IPS DF 19.7 (cell line): ENCODE results near the gene KCNIP4.

ENCODE experiments used
- DNase-seq: peaks from one replicate; pipeline ENCODE4 v3.0.0-alpha.2; 2013; ENCODE audit warnings: low read depth, low spot score

The KCNIP4 gene

DNA sequence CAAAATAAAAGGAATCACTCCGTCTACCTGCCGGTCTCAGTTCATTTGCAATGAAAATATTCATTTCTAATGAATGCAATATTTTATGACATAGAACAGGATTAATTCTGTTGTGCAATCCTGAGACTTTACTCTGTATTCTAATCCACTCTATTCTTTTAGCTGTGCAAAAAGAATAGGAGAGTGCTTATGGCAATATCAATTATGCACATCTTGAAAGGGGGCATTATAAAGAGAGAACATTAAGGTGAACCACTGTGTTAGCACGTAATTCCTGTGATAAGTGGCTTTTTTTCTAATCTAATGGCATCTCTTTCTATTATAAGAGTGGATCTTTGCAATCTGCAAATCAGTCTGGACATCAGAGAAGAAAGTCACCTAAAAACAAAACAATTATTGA is 99.5 kb downstream of the KCNIP4 start:
- no peak for DNase-seq

DNA sequence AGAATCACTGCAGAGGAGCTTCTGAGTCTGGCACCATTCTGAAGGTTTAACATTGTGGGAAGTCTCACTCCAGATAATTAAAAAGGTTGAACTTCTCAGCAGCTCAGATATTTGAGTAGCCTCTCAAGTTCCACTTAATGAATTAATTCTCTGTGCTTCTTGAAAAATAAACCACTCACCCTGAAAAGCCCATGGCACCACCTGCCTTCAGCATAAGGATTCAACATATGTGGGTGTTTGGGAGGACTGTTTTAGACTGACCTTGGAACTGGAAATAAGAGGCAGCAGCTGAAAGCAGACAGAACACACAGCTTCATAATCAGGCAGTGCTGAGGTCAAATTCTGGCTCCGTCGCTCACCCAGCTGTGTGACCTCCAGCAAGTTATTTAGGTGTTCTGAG is 100.6 kb downstream of the KCNIP4 start:
- DNase-seq = no peak

DNA sequence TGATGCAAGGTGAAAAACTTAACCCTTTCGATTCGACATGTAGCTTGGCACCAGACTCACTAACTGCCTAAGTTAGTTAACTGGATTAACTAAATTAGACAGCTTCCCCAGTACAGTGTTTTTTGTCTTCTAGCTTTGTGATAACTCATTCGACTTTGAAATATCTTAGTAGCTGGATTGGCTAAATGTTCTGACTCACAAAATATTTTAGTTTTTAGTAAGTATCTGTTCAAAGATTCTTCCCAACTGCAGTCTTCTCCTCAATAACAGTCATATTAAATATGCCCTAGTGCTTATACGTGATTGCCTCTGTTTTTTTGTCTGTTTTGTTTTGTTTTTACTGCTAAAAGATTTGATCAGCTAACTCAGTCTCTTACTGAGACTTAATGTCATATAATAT is 102.9 kb downstream of the KCNIP4 start:
- DNase-seq = no peak

DNA sequence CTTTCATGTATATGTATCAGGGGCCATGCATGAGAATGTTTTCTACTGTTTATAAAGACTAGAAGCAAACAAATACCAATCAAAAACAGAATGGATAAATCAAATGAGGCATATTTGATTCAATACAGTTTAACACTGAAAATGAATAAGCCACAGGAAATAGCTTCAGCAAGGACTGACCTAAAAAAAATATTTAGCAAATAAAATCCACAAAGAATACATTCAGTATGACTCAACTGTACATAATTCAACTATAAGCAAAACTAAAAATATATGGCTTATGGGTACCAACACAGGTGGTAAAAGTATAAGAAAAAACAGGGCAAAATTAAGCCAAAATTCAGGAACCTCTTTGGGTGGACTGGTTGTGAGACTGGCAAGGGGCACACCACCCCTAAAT is 112.9 kb downstream of the KCNIP4 start:
- no peak for DNase-seq

DNA sequence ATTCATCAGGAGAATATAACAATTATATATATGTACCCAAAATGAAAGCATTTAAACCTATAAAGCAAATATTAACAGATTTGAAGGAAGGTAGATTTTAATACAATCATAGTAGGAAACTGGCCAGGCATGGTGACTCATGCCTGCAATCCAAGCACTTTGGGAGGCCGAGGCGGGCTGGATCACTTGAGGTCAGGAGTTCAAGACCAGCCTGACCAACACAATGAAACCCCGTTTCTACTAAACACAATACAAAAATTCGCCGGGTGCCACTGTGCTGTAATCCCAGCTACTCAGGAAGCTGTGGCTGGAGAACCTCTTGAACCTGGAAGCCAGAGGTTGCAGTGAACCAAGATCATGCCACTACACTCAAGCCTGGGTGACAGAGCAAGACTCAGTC is 118.3 kb downstream of the KCNIP4 start:
- DNase-seq = no peak

DNA sequence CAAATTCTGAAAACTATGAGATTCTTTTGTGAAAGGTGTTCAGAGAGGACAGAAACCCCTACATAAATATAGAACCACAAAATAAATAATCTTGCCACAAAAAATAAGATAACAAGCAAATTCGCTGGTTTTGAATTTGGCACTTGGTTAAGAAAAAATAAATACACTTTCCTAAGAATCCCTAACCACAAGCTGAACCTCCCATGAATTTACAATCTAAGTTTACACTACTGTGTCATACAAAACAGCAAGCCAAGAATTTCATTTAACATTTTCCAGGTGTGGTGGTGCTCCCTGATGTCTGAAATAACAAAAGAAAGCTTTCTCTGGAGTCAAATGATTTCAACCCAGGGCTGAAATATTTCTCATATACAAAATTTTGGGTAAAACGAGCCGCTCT is 121.0 kb downstream of the KCNIP4 start:
- DNase-seq = no peak

DNA sequence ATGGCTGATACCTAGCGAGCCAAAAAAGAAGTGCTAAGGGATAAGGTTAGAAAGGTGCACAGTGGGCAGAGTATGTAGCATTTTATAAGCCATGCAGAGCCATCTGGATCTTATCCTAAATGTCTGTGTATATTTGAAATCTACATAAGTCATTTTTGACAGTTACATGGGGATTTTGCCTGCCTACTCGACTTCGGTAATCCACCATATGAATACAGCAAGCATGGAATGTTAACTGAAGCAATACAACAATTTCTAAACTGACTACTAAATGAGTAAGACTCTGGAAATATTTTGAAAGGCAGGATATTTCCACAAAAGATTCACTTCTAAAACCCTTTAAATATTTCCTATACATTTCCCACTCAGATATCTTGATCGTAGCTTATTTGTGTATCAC is 122.5 kb downstream of the KCNIP4 start:
- DNase-seq = no peak

DNA sequence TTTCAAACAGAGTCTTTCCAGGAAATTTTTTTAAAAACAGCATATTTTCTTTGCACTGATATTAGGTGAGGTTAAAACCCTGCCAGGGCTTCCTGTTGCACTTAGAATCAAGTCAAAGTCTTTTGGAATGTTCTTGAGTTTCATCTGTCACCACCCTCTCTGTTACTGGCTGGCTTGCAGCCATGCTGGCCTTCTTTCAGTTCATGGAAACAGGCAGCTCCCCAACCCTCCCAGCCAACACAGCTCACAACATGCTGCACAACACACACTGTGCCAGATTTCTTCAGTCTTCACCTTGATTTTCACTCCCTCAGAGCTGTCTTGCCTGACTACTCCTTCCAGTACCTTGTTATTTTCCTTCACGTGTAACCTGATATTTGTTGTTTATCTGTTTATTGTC is 129.5 kb downstream of the KCNIP4 start:
- DNase-seq = no peak

DNA sequence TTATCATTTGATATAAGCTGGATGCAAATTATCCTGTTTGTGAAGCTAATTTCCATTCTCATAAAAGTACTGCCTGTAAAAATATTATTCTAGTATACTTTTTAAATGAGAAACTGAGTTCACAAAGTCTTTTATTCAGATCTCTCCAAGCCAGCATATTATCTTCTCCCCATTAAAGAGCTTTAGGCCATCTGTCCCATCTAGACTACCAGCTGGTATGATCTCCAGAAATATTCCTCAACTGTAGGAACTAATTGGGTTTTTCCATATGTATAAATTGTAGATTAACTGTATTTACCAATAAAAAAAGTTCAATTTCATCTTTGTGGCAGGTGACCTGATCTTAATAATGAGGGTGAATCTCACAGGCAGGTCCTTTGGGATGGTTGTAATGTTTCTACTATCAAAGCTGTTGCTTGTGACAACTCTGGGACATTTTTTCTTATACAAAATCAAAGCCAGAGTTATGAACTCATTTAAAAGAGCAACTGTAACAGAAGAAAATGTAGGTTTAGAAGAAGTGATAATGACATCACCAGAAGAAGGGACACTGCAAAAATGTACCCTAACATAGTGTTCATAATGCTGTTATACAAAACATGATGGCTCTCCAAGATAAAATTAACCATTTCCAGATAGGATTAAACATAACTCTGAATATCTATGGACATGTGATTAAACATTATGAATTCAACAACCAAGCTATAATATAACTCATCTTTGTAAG is 132.8 kb downstream of the KCNIP4 start:
- no peak for DNase-seq

DNA sequence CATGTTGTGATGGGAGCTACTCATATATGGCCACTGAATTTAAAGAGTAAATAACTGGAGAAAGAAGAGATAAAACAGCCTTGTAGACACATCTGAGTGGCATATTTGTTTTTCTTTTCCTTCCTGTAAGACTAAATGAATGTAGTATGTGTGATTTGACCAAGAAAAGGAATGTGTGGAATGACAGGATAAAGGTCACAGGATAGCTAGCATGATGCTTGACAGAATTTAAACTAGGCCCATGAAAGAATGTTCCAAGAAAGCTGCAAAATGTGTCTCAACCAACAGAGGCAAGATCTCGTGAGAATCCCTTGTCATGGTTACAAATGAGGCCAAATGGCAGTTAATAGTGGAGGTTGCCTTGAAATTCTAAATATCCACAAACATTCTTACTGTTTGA is 137.0 kb downstream of the KCNIP4 start:
- no peak for DNase-seq

DNA sequence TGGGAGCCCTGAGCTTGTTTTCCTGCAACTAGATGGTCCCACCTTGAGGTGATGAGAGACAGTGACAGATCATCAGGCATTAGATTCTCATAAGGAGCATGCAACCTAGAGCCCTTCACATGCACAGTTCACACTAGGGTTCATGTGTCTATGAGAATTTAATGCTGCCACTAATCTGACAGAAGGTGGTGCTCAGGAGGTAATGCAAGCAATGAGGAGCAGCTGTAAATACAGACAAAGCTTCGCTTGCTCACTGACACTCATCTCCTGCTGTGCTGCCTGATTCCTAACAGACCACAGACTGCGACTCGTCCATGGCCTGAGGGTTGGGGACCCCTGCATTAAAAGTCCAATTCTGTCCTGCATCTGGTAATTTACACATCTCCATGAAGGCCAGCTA is 141.6 kb downstream of the KCNIP4 start:
- no peak for DNase-seq

DNA sequence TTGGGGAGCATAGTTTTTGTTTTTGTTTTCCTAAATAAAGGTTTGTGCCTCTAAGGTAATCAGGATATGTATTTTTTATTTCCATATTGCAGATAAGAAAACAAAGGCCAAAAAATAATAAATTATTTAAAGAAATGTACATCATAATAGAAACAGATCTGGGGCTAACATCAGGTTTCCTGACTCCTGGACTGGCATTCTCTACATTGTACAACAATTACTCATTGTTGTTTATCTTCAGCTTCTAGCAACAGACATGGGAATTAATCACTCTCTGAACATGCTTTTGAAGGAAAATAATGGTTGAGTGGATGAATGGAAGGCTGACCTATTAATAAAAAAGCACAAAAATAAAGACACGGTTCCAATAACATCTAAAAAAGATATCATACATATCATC is 146.2 kb downstream of the KCNIP4 start:
- DNase-seq = no peak

DNA sequence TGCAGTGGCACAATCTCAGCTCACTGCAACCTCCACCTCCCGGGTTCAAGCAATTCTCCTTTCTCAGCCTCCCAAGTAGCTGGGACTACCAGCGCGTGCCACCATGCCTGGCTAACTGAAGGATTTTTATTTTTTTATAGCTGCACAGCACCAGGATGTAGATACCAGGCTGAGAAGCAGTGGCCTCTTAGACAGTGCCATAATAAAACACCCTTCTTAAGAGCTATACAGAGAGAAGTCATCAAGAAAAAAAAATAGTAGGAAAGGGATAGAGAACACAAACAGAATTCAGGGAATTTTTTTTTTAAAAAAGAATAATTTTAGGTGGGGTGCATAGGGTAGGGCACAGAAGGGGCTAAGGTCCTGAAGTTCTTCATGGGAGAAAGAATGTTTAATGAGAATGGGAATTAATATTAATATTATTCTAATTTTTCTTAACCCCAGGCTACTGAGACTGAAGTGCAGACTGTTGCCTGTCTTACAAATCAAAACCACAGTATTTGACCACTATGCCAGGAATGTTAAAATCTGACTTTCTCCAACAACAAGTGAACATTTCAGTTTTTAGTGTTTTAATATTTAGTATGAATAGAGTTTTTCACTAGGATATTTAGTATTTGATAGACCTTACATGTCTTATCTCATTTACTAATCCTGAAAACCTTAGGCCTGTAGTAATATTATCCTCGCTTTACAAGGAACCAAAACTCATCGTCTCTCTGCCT is 146.7 kb downstream of the KCNIP4 start:
- no peak for DNase-seq

DNA sequence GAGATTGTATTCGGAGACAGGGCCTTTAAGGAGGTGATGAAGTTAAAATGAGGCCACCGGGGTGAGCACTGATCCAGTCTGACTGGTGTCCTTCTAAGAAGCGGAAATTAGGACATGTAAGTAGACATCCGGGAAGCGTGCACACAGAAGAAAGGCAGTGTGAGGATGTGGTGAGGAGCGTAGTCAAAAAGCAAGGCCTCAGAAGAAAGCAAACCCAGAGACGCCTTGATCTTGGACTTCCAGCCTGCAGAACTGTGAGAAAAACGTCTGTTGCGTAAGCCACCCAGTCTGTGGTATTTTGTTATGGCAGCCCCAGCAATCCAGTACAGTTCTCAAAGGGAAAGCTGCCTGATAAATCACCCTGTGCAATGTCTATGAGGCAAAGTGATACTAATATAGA is 153.5 kb downstream of the KCNIP4 start:
- no peak for DNase-seq

DNA sequence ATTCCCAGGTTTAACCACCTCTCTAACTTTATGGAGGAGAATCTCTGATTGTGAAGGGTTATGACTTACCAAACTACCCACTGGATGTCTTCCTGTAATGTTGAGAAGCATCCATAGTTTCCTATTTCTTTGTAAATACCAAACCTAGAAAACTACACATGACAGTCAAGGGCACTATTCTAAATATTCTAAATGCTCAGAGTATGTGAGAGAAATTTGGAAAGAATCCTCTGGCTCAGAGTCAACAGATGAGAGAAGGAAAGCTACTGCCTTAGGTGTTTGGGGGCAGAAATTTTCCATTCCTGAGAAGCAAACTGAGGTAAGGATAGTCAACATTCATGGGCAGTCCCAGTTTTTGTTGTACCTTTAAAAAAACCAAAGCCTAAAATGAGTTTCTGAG is 155.8 kb downstream of the KCNIP4 start:
- DNase-seq = no peak

DNA sequence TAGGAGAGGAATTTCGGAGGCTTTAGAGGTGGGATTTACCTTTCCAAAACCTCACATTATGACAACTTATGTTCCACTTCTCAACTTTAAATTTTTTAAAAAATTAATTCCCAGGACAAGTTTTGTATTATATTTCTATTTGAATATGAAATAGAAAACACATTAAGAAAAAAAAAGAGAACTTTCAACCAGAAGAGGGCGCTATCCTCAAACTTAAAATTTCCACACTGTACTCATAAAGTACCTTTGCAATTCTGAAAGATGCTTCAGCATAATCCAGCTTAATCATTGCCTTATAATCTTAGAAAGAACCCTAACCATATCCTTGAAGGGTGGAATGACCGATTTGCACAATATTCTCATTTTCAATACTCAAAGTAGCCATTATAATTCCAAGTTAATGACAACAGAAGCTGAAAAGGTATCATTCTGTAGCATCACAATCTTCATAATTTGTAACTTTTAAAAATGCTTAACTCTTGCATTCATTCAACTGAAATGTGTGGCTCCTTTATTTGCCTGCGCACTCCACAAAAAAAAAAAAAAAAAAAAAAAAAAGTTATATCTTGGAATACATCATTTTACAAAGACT is 158.0 kb downstream of the KCNIP4 start:
- DNase-seq = no peak

DNA sequence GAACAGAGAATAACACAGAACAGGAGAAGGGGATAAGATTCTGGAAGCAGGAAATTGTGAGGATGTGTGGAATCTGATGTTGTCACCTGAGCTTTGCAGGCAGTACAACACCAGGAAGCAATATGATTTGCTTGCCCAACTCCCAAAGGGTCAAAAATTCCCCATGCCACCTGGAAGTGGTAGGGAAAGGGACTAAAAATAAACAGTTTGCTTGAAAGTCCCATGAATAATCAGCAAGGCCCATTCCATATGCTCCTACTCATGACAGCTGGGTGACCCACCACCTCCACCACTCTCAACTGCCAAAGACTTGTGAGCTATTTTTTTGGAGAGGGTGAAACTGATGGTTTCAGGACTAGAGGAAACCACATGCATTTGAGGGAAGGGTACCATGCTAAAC is 168.4 kb downstream of the KCNIP4 start:
- no peak for DNase-seq

DNA sequence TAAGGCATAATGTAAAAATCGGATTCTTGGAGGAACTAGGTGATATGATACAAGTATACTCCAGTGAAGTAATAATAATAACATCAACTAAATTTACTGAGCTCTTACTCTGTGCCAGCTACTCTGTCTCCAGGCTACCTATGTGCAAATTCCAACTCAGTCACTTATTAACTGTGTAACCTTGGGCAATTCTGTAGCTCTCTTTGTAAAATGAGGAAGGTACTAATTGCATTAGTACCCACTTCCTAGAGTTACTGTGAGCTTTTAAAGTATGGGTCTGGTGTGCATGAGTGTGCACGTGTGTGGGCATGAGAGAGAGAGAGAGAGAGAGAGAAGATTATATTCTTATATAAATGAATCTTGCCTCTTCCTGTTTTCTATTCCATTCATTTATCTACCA is 169.9 kb downstream of the KCNIP4 start:
- no peak for DNase-seq

DNA sequence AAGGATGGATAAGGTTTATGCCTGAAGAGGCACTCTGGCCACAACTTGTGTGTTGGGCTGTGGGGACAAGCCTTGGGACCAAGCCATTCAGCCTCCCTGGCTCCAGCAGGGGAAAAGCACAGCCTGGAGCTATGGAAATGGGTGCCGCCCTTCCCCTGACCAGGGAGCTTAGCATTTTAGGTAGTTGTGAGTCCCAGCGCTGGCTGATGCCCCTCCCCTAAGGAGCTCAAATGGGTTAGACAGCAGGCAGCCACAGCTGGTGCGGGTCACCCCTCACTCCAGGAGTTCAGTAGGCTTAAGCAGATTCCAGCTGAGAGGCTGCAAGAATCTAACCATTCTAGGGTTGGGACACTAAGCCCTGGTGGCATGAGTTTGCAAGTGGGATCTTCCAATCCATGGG is 172.9 kb downstream of the KCNIP4 start:
- no peak for DNase-seq

DNA sequence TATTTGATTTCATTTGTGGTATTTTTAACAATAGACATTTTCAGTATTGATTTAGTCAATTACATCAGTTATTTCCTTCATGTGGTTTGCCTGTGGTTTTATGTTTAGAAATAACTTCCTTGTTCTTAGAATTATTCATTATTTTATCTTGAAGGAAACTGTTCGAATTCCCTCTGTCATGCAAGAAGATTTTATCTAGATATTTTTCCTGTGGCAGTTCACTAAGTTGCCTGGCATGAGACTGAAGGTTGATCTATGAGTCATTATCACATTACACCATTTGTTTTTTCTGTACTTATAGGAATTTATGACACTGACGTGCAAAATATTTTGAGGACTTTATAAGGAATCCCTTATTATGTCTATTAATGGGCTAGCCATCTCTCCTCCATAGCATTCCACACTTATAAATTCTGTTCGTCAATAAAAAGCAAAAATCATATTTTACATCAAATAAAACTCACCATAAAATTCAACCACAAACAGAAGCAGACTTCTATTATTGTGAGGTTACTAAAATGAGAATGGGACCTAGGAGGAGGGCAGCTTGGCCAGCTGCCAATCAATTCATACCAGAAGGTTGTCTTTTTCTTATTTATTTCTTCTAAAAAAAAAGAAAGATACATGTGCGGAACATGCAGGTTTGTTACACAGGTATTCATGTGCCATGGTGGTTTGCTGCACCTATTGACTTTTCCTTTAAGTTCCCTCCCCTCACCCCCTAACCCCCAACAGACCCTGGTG is 179.0 kb downstream of the KCNIP4 start:
- no peak for DNase-seq

DNA sequence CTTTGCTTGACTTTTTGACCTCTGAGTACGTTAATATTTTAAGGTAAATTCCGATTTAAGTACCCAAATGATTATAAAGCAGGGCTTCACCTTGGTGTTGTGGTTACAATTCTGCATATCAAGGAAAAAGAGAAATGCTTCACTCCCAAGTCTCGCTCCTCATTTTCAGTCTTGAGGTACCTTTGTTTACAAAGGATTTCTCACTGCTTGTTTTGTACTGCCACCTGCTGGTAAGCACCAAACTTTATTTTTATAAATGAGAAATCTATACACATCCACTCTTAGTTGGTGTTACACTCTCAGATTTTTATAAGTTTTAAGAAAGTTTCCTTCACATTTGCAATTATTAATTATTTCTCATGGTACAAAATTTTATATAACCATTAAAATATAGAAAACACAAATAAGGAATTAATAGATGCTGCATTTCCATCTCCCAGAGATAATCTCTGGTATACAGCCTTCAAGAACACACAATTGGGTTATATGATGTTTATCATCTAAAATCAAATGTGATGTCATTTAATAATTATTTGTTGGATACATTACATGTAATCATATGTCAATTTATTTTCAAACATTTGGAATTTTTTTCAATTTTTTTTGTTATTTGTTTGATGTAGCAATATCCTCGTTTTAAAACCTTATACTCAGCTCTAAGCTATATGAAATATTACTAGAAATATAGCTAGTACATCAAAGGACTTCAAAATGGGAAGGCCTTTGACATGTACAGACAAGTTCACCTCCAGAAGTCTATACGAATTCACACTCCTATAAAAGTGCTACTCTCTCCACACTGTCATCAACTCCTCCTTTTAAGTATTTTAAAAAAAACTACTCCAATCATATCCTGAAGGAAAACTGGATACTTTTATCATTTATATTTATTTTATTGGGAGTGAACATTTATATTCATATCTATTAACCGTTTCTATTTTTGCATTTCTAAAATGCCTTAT is 179.9 kb downstream of the KCNIP4 start:
- no peak for DNase-seq
